ENCODE measurements around the gene INPP5J.

Gene INPP5J

GRCh38 chr22:31179345-31179744 lies 56.6 kb downstream of the INPP5J start:
- no peak overlapping the region for H3K4me3 ChIP-seq (ENCODE audit: low read depth, low read length)
- TF ChIP-seq POLR2A (IDR thresholded peaks at IDR 0.05; ENCODE audit: extremely low read depth, insufficient read length) = no peak
- TF ChIP-seq, protein P1, sequence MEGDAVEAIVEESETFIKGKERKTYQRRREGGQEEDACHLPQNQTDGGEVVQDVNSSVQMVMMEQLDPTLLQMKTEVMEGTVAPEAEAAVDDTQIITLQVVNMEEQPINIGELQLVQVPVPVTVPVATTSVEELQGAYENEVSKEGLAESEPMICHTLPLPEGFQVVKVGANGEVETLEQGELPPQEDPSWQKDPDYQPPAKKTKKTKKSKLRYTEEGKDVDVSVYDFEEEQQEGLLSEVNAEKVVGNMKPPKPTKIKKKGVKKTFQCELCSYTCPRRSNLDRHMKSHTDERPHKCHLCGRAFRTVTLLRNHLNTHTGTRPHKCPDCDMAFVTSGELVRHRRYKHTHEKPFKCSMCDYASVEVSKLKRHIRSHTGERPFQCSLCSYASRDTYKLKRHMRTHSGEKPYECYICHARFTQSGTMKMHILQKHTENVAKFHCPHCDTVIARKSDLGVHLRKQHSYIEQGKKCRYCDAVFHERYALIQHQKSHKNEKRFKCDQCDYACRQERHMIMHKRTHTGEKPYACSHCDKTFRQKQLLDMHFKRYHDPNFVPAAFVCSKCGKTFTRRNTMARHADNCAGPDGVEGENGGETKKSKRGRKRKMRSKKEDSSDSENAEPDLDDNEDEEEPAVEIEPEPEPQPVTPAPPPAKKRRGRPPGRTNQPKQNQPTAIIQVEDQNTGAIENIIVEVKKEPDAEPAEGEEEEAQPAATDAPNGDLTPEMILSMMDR (IDR thresholded peaks at IDR 0.05; ENCODE audit: low read depth, low read length) = no peak
- no peak for TF ChIP-seq MAX (IDR thresholded peaks at IDR 0.05; ENCODE audit: low read depth, low read length)
- DNase-seq (ENCODE audit: low read depth) = no peak

GRCh38 chr22:31184015-31184414 lies 61.2 kb downstream of the INPP5J start:
- no peak overlapping the region for H3K4me3 ChIP-seq (ENCODE audit: low read depth, low read length)
- DNase-seq (ENCODE audit: low read depth) = no peak
- TF ChIP-seq, protein P1 (IDR thresholded peaks at IDR 0.05; ENCODE audit: low read depth, low read length) = no peak
- TF ChIP-seq MYC (IDR thresholded peaks at IDR 0.05; ENCODE audit: low read depth, low read length) (no peak), POLR2A (IDR thresholded peaks at IDR 0.05; ENCODE audit: extremely low read depth, insufficient read length) (no peak), MAX (IDR thresholded peaks at IDR 0.05; ENCODE audit: low read depth, low read length) (no peak)
